NB4 (cell line): Measurements from ENCODE around the gene ANKRD27.
A peak's percentile ranks its signal among the peaks of the same experiment; 100 is the strongest.
"Not testable (repeated sequence)": the region's sequence is repeated elsewhere in the genome, so short reads cannot be mapped to it uniquely, and the experiment has no call there.

ENCODE experiments used
- DNase-seq: peaks from one replicate; pipeline ENCODE4 v3.0.0; 2010; ENCODE audit warnings: low read depth
- H3K4me3 ChIP-seq: one replicate; pipeline ENCODE4 v1.5.1; 2011; ENCODE audit warnings: mild to moderate bottlenecking, low read depth, low read length, moderate library complexity
- CTCF ChIP-seq: IDR thresholded peaks from one replicate; pipeline ENCODE4 v1.5.1; 2012; ENCODE audit warnings: low read depth, low read length
- MAX ChIP-seq: IDR thresholded peaks from 2 replicates; pipeline ENCODE4 v1.6.1; 2011; ENCODE audit warnings: low read depth, low read length
- MYC ChIP-seq: IDR thresholded peaks from 2 replicates; pipeline ENCODE4 v1.6.1; 2011; ENCODE audit warnings: low read depth, low read length
- POLR2A ChIP-seq: IDR thresholded peaks from 2 replicates; pipeline ENCODE4 v1.6.1; 2011; ENCODE audit warnings: mild to moderate bottlenecking; ENCODE audit not compliant: insufficient read length; ENCODE audit errors: extremely low read depth

Gene ANKRD27

GRCh38 chr19:32573492-32573794 lies 101.5 kb downstream of the ANKRD27 start:
- TF ChIP-seq MAX = no peak
- no peak for TF ChIP-seq CTCF
- no peak for TF ChIP-seq MYC
- TF ChIP-seq POLR2A = no peak

GRCh38 chr19:32572700-32573491 lies 102.1 kb downstream of the ANKRD27 start:
- not testable (repeated sequence) for H3K4me3 ChIP-seq, DNase-seq

More at GRCh38 chr19:32573492-32573794, 101.5 kb downstream of the ANKRD27 start:
- no peak for DNase-seq
- H3K4me3 ChIP-seq = no peak overlapping the region

DNA sequence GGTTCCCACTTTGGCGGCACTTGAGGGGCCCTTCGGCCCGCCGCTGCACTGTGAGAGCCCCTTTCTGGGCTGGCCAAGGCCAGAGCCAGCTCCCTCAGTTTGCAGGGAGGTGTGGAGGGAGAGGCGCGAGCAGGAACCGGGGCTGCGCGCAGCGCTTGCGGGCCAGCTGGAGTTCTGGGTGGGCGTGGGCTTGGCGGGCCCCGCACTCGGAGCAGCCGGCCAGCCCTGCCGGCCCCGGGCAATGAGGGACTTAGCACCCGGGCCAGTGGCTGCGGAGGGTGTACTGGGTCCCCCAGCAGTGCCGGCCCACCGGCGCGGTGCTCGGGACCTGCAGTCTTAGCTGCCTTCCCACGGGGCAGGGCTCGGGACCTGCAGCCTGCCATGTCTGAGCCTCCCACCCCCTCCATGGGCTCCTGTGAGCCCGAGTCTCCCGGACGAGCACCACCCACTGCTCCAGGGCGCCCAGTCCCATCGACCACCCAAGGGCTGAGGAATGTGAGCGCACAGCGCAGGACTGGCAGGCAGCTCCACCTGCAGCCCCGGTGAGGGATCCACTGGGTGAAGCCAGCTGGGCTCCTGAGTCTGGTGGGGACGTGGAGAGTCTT lies 103.4 kb downstream of the ANKRD27 start:
- not testable (repeated sequence) for H3K4me3 ChIP-seq, DNase-seq

DNA sequence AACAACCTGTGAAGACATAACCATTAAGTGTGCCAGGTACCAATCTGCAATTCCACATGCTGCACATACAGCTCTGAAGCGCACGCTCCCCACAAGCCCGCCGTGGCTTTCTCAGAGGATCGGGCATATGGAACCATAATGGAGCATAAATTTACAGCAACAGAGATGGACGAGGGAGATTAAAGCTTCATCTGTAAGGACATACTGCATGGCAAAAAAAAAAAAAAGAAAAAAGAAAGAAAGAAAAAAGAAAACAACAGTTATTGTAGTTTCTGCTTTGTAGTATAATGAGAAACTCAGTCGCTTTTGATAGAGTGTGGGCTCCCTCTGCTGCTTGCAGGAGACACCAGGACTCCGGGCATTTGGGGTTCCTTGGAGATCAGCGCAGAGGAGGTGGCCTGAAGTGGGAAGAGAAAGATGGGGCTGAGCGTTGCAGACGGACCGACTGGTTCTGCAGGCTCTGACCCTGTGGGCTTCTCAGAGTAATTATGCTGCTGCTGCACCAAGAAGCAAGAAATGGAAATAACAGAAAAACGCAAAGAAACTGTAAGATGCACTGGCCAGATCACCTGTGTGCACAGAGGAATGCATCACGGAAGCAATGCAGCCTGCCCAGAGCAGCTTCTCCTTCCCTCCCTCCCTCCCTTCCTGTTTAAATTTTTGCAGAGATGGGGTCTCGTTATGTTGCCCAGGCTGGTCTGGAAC lies 104.7 kb downstream of the ANKRD27 start:
- peak; percentile 57 for DNase-seq
- no peak overlapping the region for H3K4me3 ChIP-seq
- TF ChIP-seq MAX = no peak
- TF ChIP-seq CTCF = peak; percentile 41

DNA sequence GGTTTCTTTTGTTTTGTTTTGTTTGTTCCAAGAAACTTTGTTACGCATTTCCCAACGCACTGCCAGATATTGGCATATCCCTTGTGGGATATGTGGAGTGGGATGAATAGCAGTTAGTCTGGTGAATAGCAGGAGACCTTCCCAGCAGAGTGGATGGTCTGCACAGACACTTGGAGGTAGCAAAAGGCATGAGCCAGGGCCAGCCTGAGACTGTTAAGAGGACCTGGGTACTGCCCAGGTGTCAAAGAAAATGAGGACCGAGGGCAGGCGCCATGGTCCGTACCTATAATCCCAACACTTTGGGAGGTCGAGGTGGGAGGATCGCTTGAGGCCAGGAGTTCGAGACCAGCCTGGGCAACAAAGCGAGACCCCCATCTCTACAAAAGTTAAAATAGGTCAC lies 107.5 kb downstream of the ANKRD27 start:
- DNase-seq = no peak
- no peak overlapping the region for H3K4me3 ChIP-seq
- TF ChIP-seq MAX (no peak), POLR2A (no peak), MYC (no peak), CTCF (no peak)

DNA sequence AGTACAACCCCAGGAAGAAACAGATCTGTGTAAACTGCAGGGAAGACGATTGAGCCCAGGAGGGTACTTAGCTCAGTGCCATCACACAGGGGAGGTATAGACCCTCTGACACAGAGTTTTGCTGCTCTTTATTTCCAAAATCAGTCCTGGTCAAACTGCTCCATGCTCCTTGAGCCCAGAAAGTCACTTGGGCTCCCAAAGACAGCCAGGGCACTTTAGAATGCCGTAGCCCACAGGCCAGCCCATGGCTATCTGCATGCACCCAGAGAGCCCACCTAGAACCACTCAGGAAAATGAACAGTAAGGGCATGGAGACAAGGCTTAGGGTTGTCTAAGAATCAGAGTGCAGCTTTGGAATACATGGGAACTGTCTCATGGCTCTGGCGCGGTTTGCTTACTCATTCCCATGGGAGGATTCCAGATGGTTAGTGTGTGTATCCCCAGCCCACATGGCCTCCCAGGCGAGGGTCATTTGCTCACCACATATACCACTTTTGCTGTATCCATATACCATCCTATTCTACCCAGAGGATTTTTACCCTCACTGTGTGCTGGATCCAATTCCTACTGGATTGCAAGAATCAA lies 108.6 kb downstream of the ANKRD27 start:
- DNase-seq = peak; percentile 9
- no peak overlapping the region for H3K4me3 ChIP-seq
- no peak for TF ChIP-seq POLR2A
- TF ChIP-seq MAX = no peak
- TF ChIP-seq CTCF = no peak
- no peak for TF ChIP-seq MYC
